Measurements from ENCODE around the gene ADPRM.
"Not testable (repeated sequence)": the region's sequence is repeated elsewhere in the genome, so short reads cannot be mapped to it uniquely, and the experiment has no call there.

The ADPRM gene

DNA sequence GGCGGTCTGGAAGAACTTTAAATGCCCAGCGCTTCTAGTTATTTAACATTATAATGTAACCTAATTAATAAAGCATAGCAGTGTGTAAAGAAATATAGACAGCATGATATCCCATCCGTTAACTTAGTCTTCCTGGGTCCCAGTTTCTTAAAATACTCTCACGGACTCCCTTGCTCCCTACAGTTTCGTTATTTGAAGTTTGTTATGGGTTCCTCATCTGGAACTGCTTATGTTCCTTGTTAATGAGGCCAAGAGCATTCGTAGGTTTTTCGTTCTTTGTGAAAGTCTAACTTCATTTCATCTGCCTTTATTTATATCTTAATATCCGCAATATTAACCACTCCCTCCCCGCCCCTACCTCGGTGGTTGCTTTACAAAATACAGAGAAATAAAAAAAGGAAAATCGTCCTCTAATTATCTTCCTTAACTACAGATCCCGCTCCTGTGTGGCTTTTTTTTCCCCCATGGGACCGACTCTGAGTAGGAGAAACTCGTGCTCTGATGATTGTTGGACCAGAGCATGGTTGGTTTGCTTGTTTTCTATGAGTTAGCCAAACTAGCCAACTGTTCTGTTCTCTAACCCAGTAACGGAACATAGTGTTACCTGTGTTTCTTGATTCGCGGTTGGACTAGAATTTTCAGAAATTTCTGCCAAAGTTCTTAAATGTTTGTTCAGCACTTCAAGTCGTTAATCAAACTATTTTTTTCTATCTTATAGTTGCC, 863 bp downstream of the ADPRM start:
- DNase-seq (ENCODE audit: low read depth in 4 of 4, low spot score in 1 of 4), result no peak

DNA sequence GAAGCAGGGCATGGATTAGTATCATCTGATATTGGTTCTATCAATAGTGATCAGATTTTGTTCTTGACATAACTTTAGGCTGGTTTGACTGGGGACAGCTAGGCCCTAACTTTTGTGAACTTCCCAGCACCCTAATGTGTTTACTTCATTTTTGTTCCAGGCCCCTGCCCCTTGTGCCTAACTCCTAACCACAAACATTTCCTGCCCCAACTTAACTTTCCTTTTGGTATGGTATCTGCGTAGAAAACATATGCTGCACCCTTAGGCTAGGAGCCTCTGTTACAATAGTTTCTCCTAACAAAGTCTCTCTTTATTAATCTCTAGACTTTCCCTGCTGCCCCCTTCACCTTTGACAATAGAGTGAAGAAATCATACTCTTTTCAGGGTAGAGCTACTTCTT, 2.5 kb downstream of the ADPRM start:
- no peak for DNase-seq (ENCODE audit: low read depth in 4 of 4, low spot score in 1 of 4)

DNA sequence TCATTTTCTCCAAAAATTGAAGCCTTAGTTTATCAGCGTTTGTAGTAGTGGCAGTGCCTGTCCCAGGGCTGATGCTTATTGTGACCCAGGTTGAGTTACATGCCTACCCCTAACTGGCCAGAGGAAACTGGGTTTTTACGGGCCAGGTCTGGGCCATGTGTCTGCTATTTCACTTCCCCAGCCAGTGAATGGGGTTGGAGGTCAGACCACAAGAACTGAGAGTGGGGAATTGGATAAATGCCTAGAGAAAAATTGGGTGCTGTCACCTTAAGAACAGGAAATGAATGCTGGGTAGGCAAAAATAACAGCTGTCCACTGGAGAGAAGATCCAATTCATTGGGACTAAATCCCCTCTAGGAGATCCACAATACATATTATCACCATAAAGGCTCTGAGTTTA, 5.2 kb downstream of the ADPRM start:
- no peak for DNase-seq (ENCODE audit: low read depth in 4 of 4, low spot score in 1 of 4)

- no peak for DNase-seq (ENCODE audit: low read depth in 4 of 4, low spot score in 1 of 4)
Measured at GRCh38 chr17:10705727-10706126, 8.3 kb downstream of the ADPRM start.

GRCh38 chr17:10713318-10713717, 15.9 kb downstream of the ADPRM start:
- no peak for DNase-seq (ENCODE audit: low read depth in 4 of 4, low spot score in 1 of 4)

- DNase-seq (ENCODE audit: low read depth in 4 of 4, low spot score in 1 of 4), result no peak
Measured at GRCh38 chr17:10716218-10716617, 18.8 kb downstream of the ADPRM start.

GRCh38 chr17:10718547-10718946, 21.2 kb downstream of the ADPRM start:
- DNase-seq (ENCODE audit: low read depth in 4 of 4, low spot score in 1 of 4), result no peak

GRCh38 chr17:10724546-10725195, 27.3 kb downstream of the ADPRM start:
- no peak for DNase-seq (ENCODE audit: low read depth in 4 of 4, low spot score in 1 of 4)

DNA sequence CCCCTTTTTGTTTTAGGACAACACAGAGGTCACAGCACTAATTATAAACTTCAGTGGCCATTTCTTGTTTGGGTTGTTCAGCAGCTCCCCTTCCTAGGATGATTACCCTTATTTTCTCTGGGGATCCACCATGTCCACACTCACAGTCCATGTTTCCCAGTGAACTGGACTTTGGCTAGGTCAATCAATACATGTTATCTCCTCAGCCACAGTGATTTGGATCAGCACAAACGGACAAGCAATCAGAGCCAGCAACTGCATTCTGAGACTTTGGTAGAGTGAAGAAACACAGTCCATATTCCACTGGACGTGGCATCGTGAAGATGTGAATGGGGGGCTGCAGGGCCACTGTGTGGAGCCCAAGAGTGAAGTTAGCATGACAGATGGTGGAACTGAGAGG, 27.9 kb downstream of the ADPRM start:
- no peak for DNase-seq (ENCODE audit: low read depth in 4 of 4, low spot score in 1 of 4)

DNA sequence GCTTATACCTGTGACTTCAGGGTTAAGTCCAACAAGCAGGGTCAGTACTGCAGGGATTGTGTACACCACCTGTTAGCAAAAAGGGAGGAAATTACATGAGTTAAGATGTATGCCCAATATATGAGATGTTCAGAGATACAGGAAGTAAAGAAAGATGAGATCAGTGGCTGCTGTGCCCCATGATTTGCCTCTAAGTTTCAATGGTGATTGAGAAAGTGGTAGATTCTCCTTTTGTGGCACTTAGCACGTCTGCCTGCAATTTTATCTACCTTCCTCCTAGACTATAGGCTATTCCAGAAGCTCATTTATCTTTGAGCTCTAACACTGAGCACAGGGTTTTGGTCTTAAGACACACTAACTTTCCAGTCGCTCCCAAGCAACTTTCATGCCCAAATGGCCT, 28.8 kb downstream of the ADPRM start:
- DNase-seq (ENCODE audit: low read depth in 4 of 4, low spot score in 1 of 4), result no peak

DNA sequence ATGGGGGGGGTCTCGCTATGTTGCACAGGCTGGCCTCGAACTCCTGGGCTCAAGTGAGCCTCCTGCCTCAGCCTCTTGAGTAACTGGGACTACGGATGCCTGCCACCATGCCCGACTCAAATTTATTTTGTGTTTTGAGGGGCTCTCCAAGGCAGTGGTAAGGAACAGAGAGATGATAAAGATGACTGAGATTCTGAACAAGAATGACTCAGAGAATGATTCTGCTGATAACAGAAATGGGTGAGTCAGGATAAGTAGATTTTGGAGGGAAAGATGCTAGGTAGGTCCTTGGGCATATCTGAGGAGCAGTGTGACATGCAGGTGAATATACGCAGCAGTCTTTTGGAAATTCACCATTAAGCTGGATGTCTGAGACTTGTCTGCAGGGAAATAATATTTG, 29.8 kb downstream of the ADPRM start:
- DNase-seq (ENCODE audit: low read depth in 4 of 4, low spot score in 1 of 4), result no peak

GRCh38 chr17:10728331-10728892, 31.0 kb downstream of the ADPRM start:
- no peak for DNase-seq (ENCODE audit: low read depth in 4 of 4, low spot score in 1 of 4)

GRCh38 chr17:10729334-10730193, 32.2 kb downstream of the ADPRM start, which contains the start of gene TMEM220:
Gene TMEM220 (minus strand): TSS chr17:10730023. CDS start chr17:10729851, 172 bp downstream.
- peak in 2 of 4 experiments; percentile 14 to 15 for DNase-seq (ENCODE audit: low read depth in 4 of 4, low spot score in 1 of 4)

- DNase-seq (ENCODE audit: low read depth in 4 of 4, low spot score in 1 of 4), result not testable (repeated sequence)
Measured at GRCh38 chr17:10730247-10730646, 32.9 kb downstream of the ADPRM start.

DNA sequence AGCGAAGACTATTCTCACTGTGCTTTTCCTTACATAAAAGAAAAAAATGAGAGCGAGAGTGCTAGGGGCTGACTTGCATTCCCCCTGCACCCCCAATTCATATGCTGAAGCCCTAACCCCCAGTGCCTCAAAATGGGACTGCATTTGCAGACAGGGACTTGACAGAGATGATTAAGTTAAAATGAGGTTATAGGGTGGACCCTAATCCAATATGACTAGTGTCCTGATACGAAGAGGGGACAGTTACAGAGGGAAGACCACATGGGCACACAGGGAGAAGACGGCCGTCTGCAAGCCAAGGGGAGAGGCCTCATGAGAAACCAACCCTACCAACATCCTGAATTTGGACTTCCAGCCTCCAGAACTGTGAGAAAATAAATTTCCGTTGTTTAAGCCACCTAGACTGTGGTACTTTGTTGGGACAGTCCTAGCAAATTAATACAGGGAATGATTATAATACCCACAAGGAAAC, 34.0 kb downstream of the ADPRM start:
- no peak for DNase-seq (ENCODE audit: low read depth in 4 of 4, low spot score in 1 of 4)

- DNase-seq (ENCODE audit: low read depth in 4 of 4, low spot score in 1 of 4), result not testable (repeated sequence)
Measured at GRCh38 chr17:10732121-10732520, 34.7 kb downstream of the ADPRM start.

- no peak for DNase-seq (ENCODE audit: low read depth in 4 of 4, low spot score in 1 of 4)
Measured at GRCh38 chr17:10733666-10734065, 36.3 kb downstream of the ADPRM start.

- no peak for DNase-seq (ENCODE audit: low read depth in 4 of 4, low spot score in 1 of 4)
Measured at GRCh38 chr17:10735251-10735650, 37.9 kb downstream of the ADPRM start.

DNA sequence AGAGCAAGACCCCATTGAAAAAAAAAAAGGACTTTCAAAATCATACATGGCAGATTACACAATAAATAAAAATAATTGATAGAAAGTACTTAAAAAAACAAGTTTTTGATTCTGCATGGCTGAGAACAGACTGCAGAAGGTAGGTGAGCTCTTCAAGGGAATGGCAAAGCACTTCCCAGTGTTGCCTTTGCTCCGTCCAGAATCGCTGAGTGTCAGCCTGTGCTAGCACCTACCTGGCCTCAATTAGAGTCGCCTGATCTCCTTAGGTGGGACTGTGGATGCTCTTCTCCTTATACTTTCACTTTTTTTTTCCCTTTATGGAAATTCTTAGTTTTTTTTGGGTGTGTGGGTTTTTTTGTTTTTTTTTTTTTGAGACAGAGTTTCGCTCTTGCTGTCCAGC, 38.4 kb downstream of the ADPRM start:
- no peak for DNase-seq (ENCODE audit: low read depth in 4 of 4, low spot score in 1 of 4)

DNA sequence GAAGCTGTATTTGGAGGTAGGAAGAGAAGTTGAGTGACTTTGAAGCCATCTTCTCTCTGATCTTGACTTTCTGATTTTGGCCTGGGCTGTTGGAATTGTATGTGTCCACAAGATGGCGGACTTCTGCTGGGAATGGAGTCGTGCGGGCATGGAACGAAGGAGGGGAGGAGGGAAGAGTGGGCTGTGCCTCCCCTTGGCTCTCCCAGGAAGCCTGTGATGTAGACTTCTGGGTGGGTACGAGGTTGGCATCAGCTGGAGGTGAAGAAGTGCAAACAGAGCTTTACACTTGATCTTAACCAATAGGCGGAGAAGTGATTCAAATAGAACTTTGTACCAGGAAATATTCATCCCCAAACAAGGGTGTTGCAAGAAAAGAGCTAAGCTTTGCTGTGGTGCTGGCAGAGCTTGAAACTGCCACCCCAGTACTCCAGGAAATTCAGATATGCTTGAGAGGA, 39.8 kb downstream of the ADPRM start:
- no peak for DNase-seq (ENCODE audit: low read depth in 4 of 4, low spot score in 1 of 4)

DNA sequence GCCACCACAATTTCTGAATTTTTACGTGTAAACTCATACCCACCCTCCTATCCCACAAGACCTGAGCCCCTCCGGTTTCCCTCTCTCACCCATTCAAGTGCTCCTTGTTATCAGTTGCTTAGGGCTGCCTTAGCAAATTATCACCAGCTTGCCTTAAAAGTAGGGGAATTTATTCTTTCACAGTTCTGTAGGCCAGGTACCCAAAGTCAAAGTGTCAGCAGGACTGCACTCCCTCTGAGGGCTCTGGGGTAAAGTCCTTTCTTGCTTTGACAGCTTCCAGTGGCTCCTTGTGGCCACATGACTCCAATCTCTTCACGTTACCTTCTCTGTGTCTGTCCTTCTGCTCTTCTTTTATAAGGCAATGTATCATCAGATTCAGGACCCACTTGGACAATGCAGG, 40.3 kb downstream of the ADPRM start:
- DNase-seq (ENCODE audit: low read depth in 4 of 4, low spot score in 1 of 4), result no peak

Measured in stimulated activated CD4-positive, alpha-beta T cell treated with anti-CD3 and anti-CD28 coated beads, Interleukin-1b, Interleukin-23, amount 100 ng/mL, for 24 hours (primary cell).